Measurements from ENCODE around the gene PAX3. TPM values are rescaled to one million over a fixed set of nuclear protein-coding genes. Genes with fewer than 3 reads are reported as not detected.

The PAX3 gene
- total and polyA plus RNA-seq, 8 donors = not detected

GRCh38 chr2:222269132-222269531 lies 29.7 kb downstream of the PAX3 start:
- 31 to 45% (median 44%) methylated on average over 9 of the region's 9 CpGs for WGBS, 5 donors
- Histone ChIP-seq H3K4me3 (no peak overlapping the region), H3K4me1 (no peaks in the 10 kb centered on the region), H3K27ac (no peak overlapping the region), H3K27me3 (peaks cover 0 to 71% (median 43%) of the 10 kb centered on the region in 3 donors), H3K9me3 (peaks cover 0 to under 1% (median 0%) of the 10 kb centered on the region in 4 donors), H3K36me3 (no peaks in the 10 kb centered on the region)
- DNase-seq = no peak
- intact Hi-C loops (cut with DNase I; ENCODE audit: low total_unique reads) = no loop called here
- no peak for TF ChIP-seq EP300 (IDR thresholded peaks at IDR 0.05)
- TF ChIP-seq POLR2AphosphoS5 (IDR thresholded peaks at IDR 0.05) = no peak
- no peak for TF ChIP-seq CTCF (IDR thresholded peaks at IDR 0.05)
- TF ChIP-seq POLR2A (IDR thresholded peaks at IDR 0.05) = no peak

- no peak for DNase-seq
- no peak for TF ChIP-seq POLR2A (IDR thresholded peaks at IDR 0.05)
- TF ChIP-seq CTCF (IDR thresholded peaks at IDR 0.05) = no peak
- TF ChIP-seq POLR2AphosphoS5 (IDR thresholded peaks at IDR 0.05) = no peak
- no peak for TF ChIP-seq EP300 (IDR thresholded peaks at IDR 0.05)
- no peaks in the 10 kb centered on the region for H3K4me1 ChIP-seq
- 36 to 49% (median 39%) methylated on average over 16 of the region's 16 CpGs for WGBS, 5 donors
- intact Hi-C loops (cut with DNase I; ENCODE audit: low total_unique reads) = no loop called here
- no peak overlapping the region for H3K27ac ChIP-seq
- H3K36me3 ChIP-seq = no peaks in the 10 kb centered on the region
- peaks cover 0 to 75% (median 42%) of the 10 kb centered on the region in 3 donors for H3K27me3 ChIP-seq
- H3K9me3 ChIP-seq = peaks cover 0 to 7% (median 0%) of the 10 kb centered on the region in 4 donors
- no peak overlapping the region for H3K4me3 ChIP-seq
Observed at GRCh38 chr2:222268311-222268990, 30.3 kb downstream of the PAX3 start.

GRCh38 chr2:222264791-222265320 lies 33.9 kb downstream of the PAX3 start:
- H3K27me3 ChIP-seq = peaks cover 0 to 59% (median 36%) of the 10 kb centered on the region in 3 donors
- TF ChIP-seq EP300 (IDR thresholded peaks at IDR 0.05) = no peak
- no peak for TF ChIP-seq POLR2AphosphoS5 (IDR thresholded peaks at IDR 0.05)
- no peak for TF ChIP-seq POLR2A (IDR thresholded peaks at IDR 0.05)
- no peak for TF ChIP-seq CTCF (IDR thresholded peaks at IDR 0.05)
- WGBS, 5 donors = 63 to 72% (median 69%) methylated on average over 4 of the region's 4 CpGs

GRCh38 chr2:222261504-222261903 lies 37.3 kb downstream of the PAX3 start:
- Histone ChIP-seq H3K9me3 (peaks cover 0 to 11% (median 0%) of the 10 kb centered on the region in 4 donors), H3K27me3 (peaks cover 0 to 49% (median 26%) of the 10 kb centered on the region in 3 donors), H3K4me1 (no peaks in the 10 kb centered on the region), H3K36me3 (no peaks in the 10 kb centered on the region), H3K4me3 (no peak overlapping the region), H3K27ac (no peak overlapping the region)
- 57 to 71% (median 64%) methylated on average over 2 of the region's 2 CpGs for whole genome bisulfite sequencing, 5 donors
- intact Hi-C loops (cut with DNase I; ENCODE audit: low total_unique reads) = no loop called here
- no peak for DNase-seq
- TF ChIP-seq POLR2A (IDR thresholded peaks at IDR 0.05) (no peak), CTCF (IDR thresholded peaks at IDR 0.05) (no peak), POLR2AphosphoS5 (IDR thresholded peaks at IDR 0.05) (no peak), EP300 (IDR thresholded peaks at IDR 0.05) (no peak)

More at GRCh38 chr2:222264791-222265320, 33.9 kb downstream of the PAX3 start:
- Histone ChIP-seq H3K27ac (no peak overlapping the region), H3K4me3 (no peak overlapping the region), H3K36me3 (no peaks in the 10 kb centered on the region), H3K9me3 (peaks cover 0 to 11% (median 0%) of the 10 kb centered on the region in 4 donors), H3K4me1 (no peaks in the 10 kb centered on the region)
- intact Hi-C loops (cut with DNase I; ENCODE audit: low total_unique reads) = no loop called here
- DNase-seq = no peak

Data from stomach (tissue), 9 donors.